EL (cell line): Measurements from ENCODE around the gene XRCC2.
"Not testable (repeated sequence)": the region's sequence is repeated elsewhere in the genome, so short reads cannot be mapped to it uniquely, and the experiment has no call there.

Source experiments
- DNase-seq: peaks from one replicate; pipeline ENCODE4 v3.0.0-alpha.2; 2016

The XRCC2 gene

GRCh38 chr7:152663931-152664330 lies 12.0 kb downstream of the XRCC2 start:
- no peak for DNase-seq

GRCh38 chr7:152663148-152663740 lies 12.7 kb downstream of the XRCC2 start:
- DNase-seq: no peak

- no peak for DNase-seq
These were observed 14.5 kb downstream of the XRCC2 start for GRCh38 chr7:152661479-152661878.

GRCh38 chr7:152660021-152660420 lies 15.9 kb downstream of the XRCC2 start:
- DNase-seq: no peak

- no peak for DNase-seq
These were observed 21.0 kb downstream of the XRCC2 start for GRCh38 chr7:152654971-152655370.

GRCh38 chr7:152649220-152649619 lies 26.7 kb downstream of the XRCC2 start:
- DNase-seq: no peak

- no peak for DNase-seq
These were observed 28.9 kb downstream of the XRCC2 start for GRCh38 chr7:152647009-152647408.

- DNase-seq: not testable (repeated sequence)
These were observed 29.4 kb downstream of the XRCC2 start for GRCh38 chr7:152646579-152646978.

- DNase-seq: no peak
These were observed 31.9 kb downstream of the XRCC2 start for GRCh38 chr7:152643979-152644559.

- no peak for DNase-seq
These were observed 34.6 kb downstream of the XRCC2 start for GRCh38 chr7:152641384-152641783.

- DNase-seq: no peak
These were observed 35.1 kb downstream of the XRCC2 start for GRCh38 chr7:152640829-152641228.

- no peak for DNase-seq
These were observed 37.9 kb downstream of the XRCC2 start for GRCh38 chr7:152637920-152638580.

- DNase-seq: no peak
These were observed 38.8 kb downstream of the XRCC2 start for GRCh38 chr7:152637161-152637560.

GRCh38 chr7:152636441-152636840 lies 39.5 kb downstream of the XRCC2 start:
- no peak for DNase-seq

- DNase-seq: no peak
These were observed 42.4 kb downstream of the XRCC2 start for GRCh38 chr7:152633504-152633903.

- DNase-seq: no peak
These were observed 42.9 kb downstream of the XRCC2 start for GRCh38 chr7:152633072-152633471.

GRCh38 chr7:152628772-152629171 lies 47.2 kb downstream of the XRCC2 start:
- not testable (repeated sequence) for DNase-seq

GRCh38 chr7:152624228-152624627 lies 51.7 kb downstream of the XRCC2 start:
- no peak for DNase-seq

- DNase-seq: no peak
These were observed 54.5 kb downstream of the XRCC2 start for GRCh38 chr7:152621426-152621825.

GRCh38 chr7:152619027-152619739 lies 56.8 kb downstream of the XRCC2 start:
- no peak for DNase-seq

GRCh38 chr7:152618427-152618826 lies 57.5 kb downstream of the XRCC2 start:
- DNase-seq: no peak

- peak; percentile 21 for DNase-seq
These were observed 58.9 kb downstream of the XRCC2 start for GRCh38 chr7:152617056-152617455.

- DNase-seq: no peak
These were observed 60.8 kb downstream of the XRCC2 start for GRCh38 chr7:152615031-152615741.
